GM18505 (cell line): ENCODE measurements around the gene ETFBKMT.

Experiments used
- ATAC-seq: cut with Tn5 transposase; IDR thresholded peaks from one replicate; pipeline ENCODE4 v1.9.1; 2021; ENCODE audit not compliant: unreplicated experiment
- POLR2A ChIP-seq: IDR thresholded peaks from 4 replicates; pipeline ENCODE4 v1.6.1; 2011; ENCODE audit warnings: borderline replicate concordance; ENCODE audit not compliant: insufficient read depth, insufficient read length; ENCODE audit errors: extremely low read depth

Gene ETFBKMT

GRCh38 chr12:31722580-31722979 lies 63.1 kb downstream of the ETFBKMT start:
- ATAC-seq = no peak
- TF ChIP-seq POLR2A = no peak
